Heart left ventricle (tissue), 16 donors: ENCODE measurements around the gene ROM1. TPM values are rescaled to one million over a fixed set of nuclear protein-coding genes. Genes with fewer than 3 reads are reported as not detected.
A peak's percentile ranks its signal among the peaks of the same experiment; 100 is the strongest.

Source experiments
- ATAC-seq, 4 donors: fragments of 200-7000 bp; cut with Tn5 transposase; one replicate each; pipeline ENCODE4 v1.9.1; 2020 to 2022; ENCODE audit warnings: moderate library complexity in 4 of 4, mild to moderate bottlenecking in 3 of 4, moderate number of reproducible peaks in 1 of 4
- DNase-seq, 5 donors: peaks; one replicate each; pipeline ENCODE4 v3.0.0-alpha.2; 2020
- H3K27ac ChIP-seq, 12 donors: fragments of 200-600 bp; sonication (generic) in 4 of 12; one replicate each; pipeline versions ENCODE4 v1.5.0 to v1.8.0; 2016 to 2022; ENCODE audit warnings: mild to moderate bottlenecking in 2 of 12
- H3K27me3 ChIP-seq, 9 donors: fragments of 200-600 bp; sonication (generic) in 2 of 9; one replicate each; pipeline versions ENCODE4 v1.5.1 to v1.8.0; 2016 to 2022; ENCODE audit warnings: mild to moderate bottlenecking in 3 of 9
- H3K36me3 ChIP-seq, 9 donors: fragments of 200-600 bp; sonication (generic) in 2 of 9; one replicate each; pipeline versions ENCODE4 v1.5.0 to v1.8.0; 2018 to 2022; ENCODE audit warnings: mild to moderate bottlenecking in 2 of 9
- H3K4me1 ChIP-seq, 12 donors: fragments of 200-600 bp; sonication (generic) in 4 of 12; one replicate each; pipeline versions ENCODE4 v1.5.0 to v1.8.0; 2016 to 2022; ENCODE audit warnings: mild to moderate bottlenecking in 3 of 12
- H3K4me3 ChIP-seq, 12 donors: fragments of 200-600 bp; sonication (generic) in 4 of 12; one replicate each; pipeline versions ENCODE4 v1.5.0 to v1.8.0; 2017 to 2022; ENCODE audit warnings: mild to moderate bottlenecking in 9 of 12, moderate library complexity in 4 of 12
- H3K9me3 ChIP-seq, 12 donors: fragments of 200-600 bp; sonication (generic) in 4 of 12; one replicate each; pipeline versions ENCODE4 v1.5.0 to v1.8.0; 2016 to 2022; ENCODE audit warnings: mild to moderate bottlenecking in 1 of 12
- CTCF ChIP-seq, 12 donors: fragments of 200-600 bp; sonication (generic) in 4 of 12; IDR thresholded peaks; one replicate each; pipeline versions ENCODE4 v1.5.0 to v1.8.0; 2018 to 2022; ENCODE audit warnings: antibody characterized with exemption in 12 of 12, mild to moderate bottlenecking in 5 of 12
- POLR2A ChIP-seq, 2 donors: fragments of 450-650 bp; IDR thresholded peaks; one replicate each; pipeline ENCODE4 v1.6.1; 2017; ENCODE audit warnings: antibody characterized with exemption in 2 of 2, mild to moderate bottlenecking in 2 of 2, moderate library complexity in 2 of 2
- WGBS, 4 donors: extraction: QIAGEN DNeasy Blood & Tissue Kit in 2 of 4; methylation state at CpG; one replicate each; pipeline versions ENCODE4 v1.1.5 to v1.1.7; 2013 to 2018; 5-methylcytosine and 5-hydroxymethylcytosine counted together
- intact Hi-C, 10 donors: fragments of 100-400 bp; cut with DNase I; formaldehyde crosslinking; loops; one replicate each; pipeline versions ENCODE4 v1.11.1 to v1.14.2; 2022
- polyA plus RNA-seq, 2 donors: library from polyadenylated mRNA; stranded (reverse); fragments of 200-250 nt; gene quantifications; one replicate each; pipeline ENCODE4 v1.2.3, GENCODE V29; 2013
- total RNA-seq, 9 donors: library from RNA; depleted of rRNA in 2 of 9; stranded (reverse); fragments of >200 nt in 2 of 9; fragmentation: NEBNext Ultra II Directional in 3 of 9; extraction: Animal tissue kit (Norgen Biotek cat#: 25700) in 3 of 9; gene quantifications; one replicate each; pipeline versions ENCODE4 v1.1.0 to v1.2.4, GENCODE V29; 2016 to 2023
- donor health status: ischemic (EF 13 %, LVEDD 7.1; RV severe dilation, severe dysfunction).
- donor health status: healthy with polysubstance abuse.
- donor health status: DM: no; HTN: yes; CAD: no.
- donor health status: DM: no; HTN: no; CAD: no.
- donor health status: ischemic (EF 25% LVEDD 6.9; RV normal size, moderate dysfunction).
- donor health status: ischemic (EF 25% LVEDD 5.7; RV mildly dilated, moderate dysfunction).
- donor health status: healthy.
- donor health status: DM: yes; HTN: yes; CAD: no.
- donor health status: ischemic (EF 35%, LVEDD 5.7; RV mildly dilated, moderate dysfunction).
- donor health status: nonischemic (EF 11% LVEDD 7.7; RV severe dilation, severe dysfunction).
- donor health status: DM: yes; HTN: yes; CAD: no.
- donor health status: PGD.
- donor health status: ischemic (EF 29% LVEDD 5.4; RV normal size, mild dysfunction).
- donor health status: nonischemic (EF 23%, LVEDD 6.1; RV moderate dilation, normal function).

Gene ROM1
- total and polyA plus RNA-seq, 11 donors: 1.5 to 5.8 (median 2.4) TPM

DNA sequence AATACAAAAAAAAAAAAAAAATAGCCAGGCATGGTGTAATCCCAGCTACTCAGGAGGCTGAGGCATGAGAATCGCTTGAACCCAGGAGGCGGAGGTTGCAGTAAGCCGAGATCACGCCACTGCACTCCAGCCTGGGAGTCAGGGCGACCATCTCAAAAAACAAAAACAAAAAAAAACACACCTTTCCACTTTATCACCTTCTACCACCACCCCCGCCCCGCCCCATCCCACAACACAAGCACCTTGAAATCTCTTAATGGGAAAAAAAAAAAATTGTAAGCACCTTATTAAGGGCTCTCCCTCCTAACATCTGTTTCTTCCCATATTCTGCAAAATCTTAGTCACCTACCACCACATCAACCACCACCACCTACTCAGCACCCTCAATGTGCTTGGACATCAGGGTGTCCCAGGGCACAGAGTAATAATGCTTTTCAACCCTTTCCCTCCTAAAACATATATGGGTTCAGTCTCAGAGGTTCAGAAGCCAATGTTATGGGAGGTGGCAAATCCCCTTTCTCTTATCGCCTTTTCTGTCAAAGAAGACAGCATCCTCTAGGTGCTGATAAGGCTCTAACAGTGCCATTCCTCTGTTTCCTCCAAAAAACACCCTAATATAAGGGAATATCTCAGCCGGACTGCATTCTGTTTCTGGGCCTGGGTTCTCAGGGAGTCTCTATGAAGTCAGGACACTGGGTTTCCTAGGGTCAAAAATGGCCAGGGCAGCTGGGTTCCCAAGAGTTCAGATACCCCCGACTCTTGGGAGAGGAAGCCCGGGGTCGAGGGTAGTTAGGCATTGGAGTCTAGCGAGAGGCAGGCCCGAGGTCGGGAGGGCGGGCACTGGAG lies 39.3 kb downstream of the ROM1 start:
- ATAC-seq (no peak), DNase-seq (peak in 1 of 5 donors; percentile 24)
- Histone ChIP-seq H3K4me3 (peak overlapping the region; percentile 73 to 97 (median 92)), H3K27me3 (no peaks in the 10 kb centered on the region), H3K4me1 (peaks cover 0 to 20% (median 14%) of the 10 kb centered on the region in 12 donors), H3K27ac (peak overlapping the region; percentile 63 to 96 (median 91)), H3K9me3 (no peaks in the 10 kb centered on the region), H3K36me3 (peaks cover 0 to 25% (median 21%) of the 10 kb centered on the region in 9 donors)
- WGBS, 4 donors: 37 to 40% (median 39%) methylated on average over 16 of the region's 16 CpGs
- intact Hi-C loops: no loop called here
- TF ChIP-seq CTCF (IDR thresholded peaks at IDR 0.05) (no peak), POLR2A (IDR thresholded peaks at IDR 0.05) (no peak)

DNA sequence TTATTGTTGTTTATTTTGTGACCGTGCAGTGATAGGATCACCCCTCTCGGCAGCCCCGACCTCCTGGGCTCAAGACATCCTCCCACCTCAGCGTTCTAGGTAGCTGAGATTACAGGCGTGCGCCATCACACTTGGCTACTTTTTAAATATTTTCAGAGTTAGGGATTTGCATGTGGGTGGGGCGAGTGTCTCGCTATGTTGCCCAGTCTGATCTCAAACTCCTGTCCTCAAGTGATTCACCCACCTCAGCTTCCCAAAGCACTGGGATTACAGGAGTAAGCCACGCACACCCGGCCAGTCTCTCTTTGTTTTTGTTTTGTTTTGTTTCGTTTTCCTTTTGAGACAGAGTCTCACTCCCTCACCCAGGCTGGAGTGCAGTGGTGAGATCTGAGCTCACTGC lies 41.2 kb downstream of the ROM1 start:
- Histone ChIP-seq H3K4me3 (no peak overlapping the region), H3K27me3 (no peaks in the 10 kb centered on the region), H3K4me1 (peaks cover 0 to 17% (median 13%) of the 10 kb centered on the region in 12 donors), H3K27ac (no peak overlapping the region), H3K36me3 (peaks cover 0 to 9% (median 5%) of the 10 kb centered on the region in 9 donors), H3K9me3 (no peaks in the 10 kb centered on the region)
- peak in 1 of 5 donors; percentile 35 for DNase-seq
- intact Hi-C loops: no loop called here
- no peak for ATAC-seq
- WGBS, 4 donors: 89 to 91% (median 90%) methylated on average over 11 of the region's 11 CpGs
- TF ChIP-seq CTCF (IDR thresholded peaks at IDR 0.05) (no peak), POLR2A (IDR thresholded peaks at IDR 0.05) (no peak)

DNA sequence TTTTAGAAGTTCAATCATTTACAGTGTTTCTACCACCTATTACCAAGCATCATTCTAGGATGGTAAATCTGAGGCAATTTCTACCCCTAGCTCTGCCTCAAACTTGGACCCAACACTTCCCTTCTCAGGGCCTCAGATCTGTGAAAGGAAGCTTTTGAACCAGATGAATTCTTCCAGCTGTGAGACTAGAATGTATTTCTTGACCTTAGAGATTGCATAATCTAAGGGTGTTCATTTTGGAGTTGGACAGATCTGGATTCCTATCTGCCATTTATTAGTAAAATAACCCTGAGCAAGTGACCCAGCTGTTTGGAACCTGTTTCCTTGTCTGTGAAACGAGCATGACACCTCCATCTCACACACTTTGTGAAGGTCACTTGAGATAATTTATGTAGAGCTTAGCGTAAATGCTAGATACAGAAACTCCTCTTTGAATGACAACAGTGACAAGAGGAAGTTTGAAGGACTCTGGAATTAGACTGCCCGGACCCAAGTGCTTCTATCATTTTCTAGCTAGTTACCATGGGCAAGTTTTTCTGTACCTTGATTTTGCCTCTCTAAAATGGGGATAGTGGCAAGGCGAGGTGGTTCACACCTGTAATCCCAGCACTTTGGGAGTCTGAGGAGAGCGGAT lies 43.9 kb downstream of the ROM1 start:
- ATAC-seq (no peak), DNase-seq (no peak)
- Histone ChIP-seq H3K27me3 (no peaks in the 10 kb centered on the region), H3K36me3 (peaks cover 0 to 10% (median 1%) of the 10 kb centered on the region in 9 donors), H3K4me3 (no peak overlapping the region), H3K27ac (no peak overlapping the region), H3K4me1 (peaks cover 0 to 11% (median 8%) of the 10 kb centered on the region in 12 donors), H3K9me3 (no peaks in the 10 kb centered on the region)
- WGBS, 4 donors: 41 to 62% (median 56%) methylated on average over 5 of the region's 5 CpGs
- TF ChIP-seq POLR2A (IDR thresholded peaks at IDR 0.05) (no peak), CTCF (IDR thresholded peaks at IDR 0.05) (no peak)
- intact Hi-C loops: no loop called here
